C4-2B (cell line): Measurements from ENCODE around the gene RFESD.

Experiments
- ZFX ChIP-seq: fragments of 450-650 bp; IDR thresholded peaks from 2 replicates; pipeline ENCODE4 v1.6.1; 2017
- TF ChIP-seq, protein P1 (sequence below): fragments of 450-650 bp; conservative IDR thresholded peaks from 2 replicates; pipeline ENCODE4 v1.5.1; 2017; ENCODE audit warnings: mild to moderate bottlenecking

- TF ChIP-seq, protein P1, sequence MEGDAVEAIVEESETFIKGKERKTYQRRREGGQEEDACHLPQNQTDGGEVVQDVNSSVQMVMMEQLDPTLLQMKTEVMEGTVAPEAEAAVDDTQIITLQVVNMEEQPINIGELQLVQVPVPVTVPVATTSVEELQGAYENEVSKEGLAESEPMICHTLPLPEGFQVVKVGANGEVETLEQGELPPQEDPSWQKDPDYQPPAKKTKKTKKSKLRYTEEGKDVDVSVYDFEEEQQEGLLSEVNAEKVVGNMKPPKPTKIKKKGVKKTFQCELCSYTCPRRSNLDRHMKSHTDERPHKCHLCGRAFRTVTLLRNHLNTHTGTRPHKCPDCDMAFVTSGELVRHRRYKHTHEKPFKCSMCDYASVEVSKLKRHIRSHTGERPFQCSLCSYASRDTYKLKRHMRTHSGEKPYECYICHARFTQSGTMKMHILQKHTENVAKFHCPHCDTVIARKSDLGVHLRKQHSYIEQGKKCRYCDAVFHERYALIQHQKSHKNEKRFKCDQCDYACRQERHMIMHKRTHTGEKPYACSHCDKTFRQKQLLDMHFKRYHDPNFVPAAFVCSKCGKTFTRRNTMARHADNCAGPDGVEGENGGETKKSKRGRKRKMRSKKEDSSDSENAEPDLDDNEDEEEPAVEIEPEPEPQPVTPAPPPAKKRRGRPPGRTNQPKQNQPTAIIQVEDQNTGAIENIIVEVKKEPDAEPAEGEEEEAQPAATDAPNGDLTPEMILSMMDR: no peak
- TF ChIP-seq ZFX: no peak
Measured at GRCh38 chr5:95605786-95606185, 40.8 kb upstream of the RFESD start.
